Measurements from ENCODE around the gene KIF18B.
A peak's percentile ranks its signal among the peaks of the same experiment; 100 is the strongest.

The KIF18B gene

GRCh38 chr17:44919885-44920564 is 27.5 kb downstream of the KIF18B start:
- DNase-seq (ENCODE audit: extremely low spot score): peak; percentile 84
- TF ChIP-seq FOXK2 (IDR thresholded peaks at IDR 0.05): no peak
- ChIA-PET CTCF (interaction anchor here (0.6 to 2.7 kb wide), 18 partner anchors 9 to 215 kb away, joined by 3 to 40 read pairs (median 4); partner anchors contain the start of genes ACBD4, C1QL1 and EFTUD2), POLR2A (interaction anchor here (1.1 to 2.0 kb wide), 7 partner anchors 9 to 104 kb away, joined by 3 to 6 read pairs (median 3); partner anchors contain the start of gene C1QL1)

- no peak for DNase-seq (ENCODE audit: extremely low spot score)
- no peak for TF ChIP-seq CTBP1 (IDR thresholded peaks at IDR 0.05; ENCODE audit: borderline replicate concordance)
- TF ChIP-seq FOXM1 (IDR thresholded peaks at IDR 0.05; ENCODE audit: borderline replicate concordance): no peak
- no peak for TF ChIP-seq ZNF384 (IDR thresholded peaks at IDR 0.05)
- no peak for TF ChIP-seq SP1 (IDR thresholded peaks at IDR 0.05)
- TF ChIP-seq FOXA1 (IDR thresholded peaks at IDR 0.05): no peak
- no peak for TF ChIP-seq ELF4 (IDR thresholded peaks at IDR 0.05)
- no peak for TF ChIP-seq FOXK2 (IDR thresholded peaks at IDR 0.05)
- TF ChIP-seq BHLHE40 (IDR thresholded peaks at IDR 0.05; ENCODE audit: borderline replicate concordance): no peak
- CTCF ChIA-PET: interaction anchor here (0.7 to 2.7 kb wide), 7 partner anchors 8 to 167 kb away, joined by 3 to 40 read pairs (median 4); no protein-coding TSS in a partner anchor
- POLR2A ChIA-PET: interaction anchor here (1.3 to 1.7 kb wide), 2 partner anchors 103 to 105 kb away, joined by 3 to 4 read pairs; no protein-coding TSS in a partner anchor
These were observed 28.2 kb downstream of the KIF18B start for GRCh38 chr17:44919411-44919810.

- DNase-seq (ENCODE audit: extremely low spot score): no peak
- CTCF ChIA-PET: interaction anchor here (0.6 to 1.0 kb wide), 5 partner anchors 42 to 181 kb away, joined by 3 to 4 read pairs (median 3); no protein-coding TSS in a partner anchor
- TF ChIP-seq, protein P1, sequence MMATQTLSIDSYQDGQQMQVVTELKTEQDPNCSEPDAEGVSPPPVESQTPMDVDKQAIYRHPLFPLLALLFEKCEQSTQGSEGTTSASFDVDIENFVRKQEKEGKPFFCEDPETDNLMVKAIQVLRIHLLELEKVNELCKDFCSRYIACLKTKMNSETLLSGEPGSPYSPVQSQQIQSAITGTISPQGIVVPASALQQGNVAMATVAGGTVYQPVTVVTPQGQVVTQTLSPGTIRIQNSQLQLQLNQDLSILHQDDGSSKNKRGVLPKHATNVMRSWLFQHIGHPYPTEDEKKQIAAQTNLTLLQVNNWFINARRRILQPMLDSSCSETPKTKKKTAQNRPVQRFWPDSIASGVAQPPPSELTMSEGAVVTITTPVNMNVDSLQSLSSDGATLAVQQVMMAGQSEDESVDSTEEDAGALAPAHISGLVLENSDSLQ (IDR thresholded peaks at IDR 0.05): no peak
- TF ChIP-seq ARNT (IDR thresholded peaks at IDR 0.05) (no peak), ZNF384 (IDR thresholded peaks at IDR 0.05) (no peak), FOXA1 (IDR thresholded peaks at IDR 0.05) (no peak)
- POLR2A ChIA-PET: interaction anchor here (1.1 to 1.8 kb wide), 2 partner anchors 18 to 102 kb away, joined by 5 to 9 read pairs; a partner anchor contains a TSS
These were observed 29.6 kb downstream of the KIF18B start for GRCh38 chr17:44918006-44918405.

GRCh38 chr17:44917456-44917855 is 30.1 kb downstream of the KIF18B start:
- ChIA-PET POLR2A (interaction anchor here (1.1 to 1.8 kb wide), 2 partner anchors 17 to 102 kb away, joined by 5 to 9 read pairs; a partner anchor contains a TSS), CTCF (interaction anchor here (0.6 to 1.0 kb wide), 6 partner anchors 8 to 182 kb away, joined by 3 to 4 read pairs (median 3); no protein-coding TSS in a partner anchor)
- TF ChIP-seq ARNT (IDR thresholded peaks at IDR 0.05) (no peak), BHLHE40 (IDR thresholded peaks at IDR 0.05; ENCODE audit: borderline replicate concordance) (no peak), NFRKB (IDR thresholded peaks at IDR 0.05) (no peak), SUZ12 (IDR thresholded peaks at IDR 0.05) (no peak), FOXK2 (IDR thresholded peaks at IDR 0.05) (no peak), HDGF (IDR thresholded peaks at IDR 0.05; ENCODE audit: borderline replicate concordance) (no peak), FOXM1 (IDR thresholded peaks at IDR 0.05; ENCODE audit: borderline replicate concordance) (no peak), SP1 (IDR thresholded peaks at IDR 0.05) (no peak), FOXA1 (IDR thresholded peaks at IDR 0.05) (no peak)
- TF ChIP-seq, protein P1 (IDR thresholded peaks at IDR 0.05): no peak
- DNase-seq (ENCODE audit: extremely low spot score): no peak

DNA sequence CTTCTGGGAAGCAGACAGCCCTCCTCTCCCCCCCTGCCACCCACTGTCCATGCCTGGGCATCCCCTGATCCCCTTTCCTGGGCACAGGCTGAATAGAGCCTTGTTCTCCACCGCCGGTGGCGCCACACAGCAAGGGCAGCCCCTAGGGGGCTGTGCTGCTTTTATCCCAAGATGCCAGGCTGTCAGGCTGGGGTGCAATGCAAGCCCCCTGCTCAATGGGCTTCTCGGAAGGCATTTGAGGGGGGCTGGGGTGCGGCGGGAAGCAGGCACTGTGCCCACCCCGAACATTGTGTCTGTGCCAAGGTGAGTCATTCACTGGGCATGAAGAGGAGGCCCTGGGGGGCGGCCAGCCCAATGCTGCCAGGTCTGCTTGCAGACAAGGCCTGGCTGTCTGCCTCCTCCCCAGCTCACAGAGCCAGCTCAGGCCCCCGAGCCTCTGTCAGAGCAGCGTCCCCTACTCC is 30.8 kb downstream of the KIF18B start:
- TF ChIP-seq FOXM1 (IDR thresholded peaks at IDR 0.05; ENCODE audit: borderline replicate concordance) (no peak), ZNF384 (IDR thresholded peaks at IDR 0.05) (no peak), FOXK2 (IDR thresholded peaks at IDR 0.05) (no peak), ELF4 (IDR thresholded peaks at IDR 0.05) (no peak), ARNT (IDR thresholded peaks at IDR 0.05) (no peak), TARDBP (IDR thresholded peaks at IDR 0.05) (no peak), SP1 (IDR thresholded peaks at IDR 0.05) (no peak), BHLHE40 (IDR thresholded peaks at IDR 0.05; ENCODE audit: borderline replicate concordance) (no peak), FOXA1 (IDR thresholded peaks at IDR 0.05) (no peak)
- ChIA-PET CTCF (interaction anchor here (0.6 to 2.8 kb wide), 2 partner anchors 9 to 106 kb away, joined by 3 to 8 read pairs; no protein-coding TSS in a partner anchor), POLR2A (no interaction called here)
- DNase-seq (ENCODE audit: extremely low spot score): no peak

DNA sequence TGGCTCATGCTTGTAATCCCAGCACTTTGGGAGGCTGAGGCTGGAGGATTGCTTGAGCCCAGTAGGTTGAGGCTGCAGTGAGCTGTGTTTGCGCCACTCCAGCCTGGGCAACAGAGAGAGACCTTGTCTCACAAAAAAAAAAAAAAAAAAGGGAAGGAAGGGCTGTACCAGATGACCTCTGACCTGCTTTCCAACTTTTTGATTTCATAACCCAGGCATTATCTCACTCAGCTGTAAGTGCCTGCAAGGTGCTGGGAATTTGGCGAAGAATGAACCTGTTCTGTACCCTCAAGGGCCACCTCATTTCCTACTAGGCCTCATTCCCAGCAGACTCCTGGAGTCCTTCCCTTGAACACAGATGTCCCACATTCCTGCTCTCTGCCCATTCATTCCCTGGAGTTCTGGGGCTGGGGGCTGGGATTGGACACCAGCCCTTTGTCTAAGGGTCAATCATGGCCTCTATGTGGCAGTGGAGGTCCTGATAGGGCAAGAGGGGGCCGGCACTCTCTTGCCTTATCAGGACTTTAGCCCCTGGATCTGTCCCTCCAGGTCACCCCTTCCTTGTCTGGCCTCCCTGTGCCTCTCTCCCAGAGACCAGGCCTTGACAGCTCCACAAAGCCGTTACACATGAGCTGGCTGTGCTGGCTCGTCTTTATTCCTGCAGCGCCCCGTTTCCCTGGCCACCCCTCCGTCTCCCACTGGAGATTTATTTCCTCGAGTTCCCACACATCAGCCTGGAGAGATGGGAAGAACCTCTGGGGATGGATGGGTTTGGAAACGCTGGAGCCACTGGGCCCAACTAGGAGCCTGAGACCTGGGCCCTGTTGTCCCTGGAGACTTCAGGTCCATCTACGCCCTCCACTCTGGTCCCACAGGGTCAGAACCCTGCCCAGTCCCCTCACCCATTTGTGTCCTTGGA is 31.5 kb downstream of the KIF18B start:
- TF ChIP-seq SUZ12 (IDR thresholded peaks at IDR 0.05): no peak
- no peak for TF ChIP-seq LEF1 (IDR thresholded peaks at IDR 0.05; ENCODE audit: borderline replicate concordance)
- no peak for TF ChIP-seq ELF4 (IDR thresholded peaks at IDR 0.05)
- TF ChIP-seq SP1 (IDR thresholded peaks at IDR 0.05): no peak
- no peak for TF ChIP-seq FOXA1 (IDR thresholded peaks at IDR 0.05)
- no peak for TF ChIP-seq NFRKB (IDR thresholded peaks at IDR 0.05)
- TF ChIP-seq FOXK2 (IDR thresholded peaks at IDR 0.05): no peak
- TF ChIP-seq ARNT (IDR thresholded peaks at IDR 0.05): no peak
- TF ChIP-seq ZNF384 (IDR thresholded peaks at IDR 0.05): no peak
- no peak for TF ChIP-seq L3MBTL2 (conservative IDR thresholded peaks at IDR 0.05)
- TF ChIP-seq BHLHE40 (IDR thresholded peaks at IDR 0.05; ENCODE audit: borderline replicate concordance): no peak
- DNase-seq (ENCODE audit: extremely low spot score): no peak
- ChIA-PET POLR2A (no interaction called here), CTCF (interaction anchor here (2.8 kb wide), 1 partner anchor 106 kb away, joined by 8 read pairs; no protein-coding TSS in a partner anchor)
